WTC11 (cell line): ENCODE measurements around the gene MAML2. TPM values are rescaled to one million over a fixed set of nuclear protein-coding genes. Genes with fewer than 3 reads are reported as not detected.

ENCODE experiments used
- ATAC-seq: fragments of 200-7000 bp; cut with Tn5 transposase; 2 replicates; pipeline ENCODE4 v1.10.0; 2021; ENCODE audit warnings: mild to moderate bottlenecking, moderate library complexity
- CTCF ChIA-PET: fragments of 300-600 bp; sonication (Branson Sonifier 250); formaldehyde crosslinking; loops from one replicate; lab custom pipeline; 2021; ENCODE audit warnings: antibody characterized with exemption; lab: Charles Lee
- POLR2A ChIA-PET: fragments of 350-600 bp; sonication (Branson Sonifier 250); formaldehyde crosslinking; loops from one replicate; lab custom pipeline; 2021; ENCODE audit warnings: antibody characterized with exemption; lab: Charles Lee
- DNase-seq: peaks from one replicate; pipeline ENCODE4 v3.0.0; 2021; ENCODE audit warnings: low spot score
- H3K27ac Mint-ChIP-seq: 2 replicates; pipeline ENCODE4 v1.8.0; 2021; ENCODE audit warnings: mixed read lengths
- H3K27me3 Mint-ChIP-seq: 2 replicates; pipeline ENCODE4 v1.8.0; 2021; ENCODE audit warnings: low read depth, mild to moderate bottlenecking, moderate library complexity, mixed read lengths
- H3K36me3 Mint-ChIP-seq: 2 replicates; pipeline ENCODE4 v1.8.0; 2021; ENCODE audit warnings: mixed read lengths
- H3K4me1 Mint-ChIP-seq: 2 replicates; pipeline ENCODE4 v1.8.0; 2022; ENCODE audit warnings: mixed read lengths
- H3K4me3 Mint-ChIP-seq: 2 replicates; pipeline ENCODE4 v1.8.0; 2021; ENCODE audit warnings: mild to moderate bottlenecking, moderate library complexity, mixed read lengths
- H3K9me3 Mint-ChIP-seq: 2 replicates; pipeline ENCODE4 v1.8.0; 2021; ENCODE audit warnings: mixed read lengths
- AFF4 ChIP-seq: sonication (generic); formaldehyde crosslinking; IDR thresholded peaks from 2 replicates; pipeline ENCODE4 v1.8.1; 2023; ENCODE audit warnings: mild to moderate bottlenecking, missing genetic modification reagents, borderline replicate concordance
- ELF4 ChIP-seq: sonication (generic); formaldehyde crosslinking; IDR thresholded peaks from 2 replicates; pipeline ENCODE4 v1.8.1; 2022; ENCODE audit warnings: low read depth, mild to moderate bottlenecking, moderate library complexity, missing genetic modification reagents
- GTF2I ChIP-seq: fragments of 250-450 bp; sonication (Bioruptor Pico); conservative IDR thresholded peaks from 2 replicates; pipeline ENCODE4 v1.4.0; 2021; ENCODE audit warnings: mild to moderate bottlenecking
- SMAD3 ChIP-seq: sonication (generic); formaldehyde crosslinking; IDR thresholded peaks from 2 replicates; pipeline ENCODE4 v1.8.0; 2022; ENCODE audit warnings: missing genetic modification reagents, mild to moderate bottlenecking, borderline replicate concordance
- TCF7 ChIP-seq: sonication (generic); formaldehyde crosslinking; IDR thresholded peaks from 2 replicates; pipeline ENCODE4 v1.8.0; 2022; ENCODE audit warnings: mild to moderate bottlenecking, low read depth, missing genetic modification reagents, moderate library complexity
- TEAD1 ChIP-seq: sonication (generic); formaldehyde crosslinking; IDR thresholded peaks from 2 replicates; pipeline ENCODE4 v1.8.0; 2022; ENCODE audit warnings: mild to moderate bottlenecking, missing genetic modification reagents
- TEAD4 ChIP-seq: sonication (generic); formaldehyde crosslinking; IDR thresholded peaks from 2 replicates; pipeline ENCODE4 v1.8.0; 2022; ENCODE audit warnings: mild to moderate bottlenecking, missing genetic modification reagents
- ZNF138 ChIP-seq: sonication (generic); formaldehyde crosslinking; conservative IDR thresholded peaks from 2 replicates; pipeline ENCODE4 v1.8.1; 2022; ENCODE audit warnings: mild to moderate bottlenecking, moderate library complexity, missing genetic modification reagents
- ZNF219 ChIP-seq: sonication (generic); formaldehyde crosslinking; IDR thresholded peaks from 2 replicates; pipeline ENCODE4 v1.8.0; 2023; ENCODE audit warnings: missing genetic modification reagents, mild to moderate bottlenecking, borderline replicate concordance
- ZNF281 ChIP-seq: sonication (generic); formaldehyde crosslinking; IDR thresholded peaks from 2 replicates; pipeline ENCODE4 v1.8.0; 2023; ENCODE audit warnings: mild to moderate bottlenecking, missing genetic modification reagents
- ZNF532 ChIP-seq: fragments of 250-450 bp; sonication (Bioruptor Pico); IDR thresholded peaks from 2 replicates; pipeline ENCODE4 v1.9.0; 2021; ENCODE audit warnings: mild to moderate bottlenecking, borderline replicate concordance
- total RNA-seq: library from RNA; stranded (reverse); gene quantifications from 3 replicates; pipeline ENCODE4 v1.2.3, GENCODE V29; 2021

MAML2 gene
- total RNA-seq, 1 experiment from 2014 or later: 8.1 TPM

GRCh38 chr11:96144553-96144952 is 198.4 kb downstream of the MAML2 start:
- DNase-seq (no peak), ATAC-seq (no peak)
- no peaks in the 10 kb centered on the region for H3K9me3 Mint-ChIP-seq
- no peaks in the 10 kb centered on the region for H3K36me3 Mint-ChIP-seq
- CTCF ChIA-PET: interaction anchor here (1.5 kb wide), 1 partner anchor 11 kb away, joined by 4 read pairs; no protein-coding TSS in a partner anchor
- POLR2A ChIA-PET: no interaction called here
- TF ChIP-seq SMAD3 (CRISPR knock-in tag) (no peak), ZNF138 (CRISPR knock-in tag) (no peak), TCF7 (CRISPR knock-in tag) (no peak)
- H3K27ac Mint-ChIP-seq: no peak overlapping the region
- H3K27me3 Mint-ChIP-seq: no peaks in the 10 kb centered on the region
- no peak overlapping the region for H3K4me3 Mint-ChIP-seq
- peaks cover 46% of the 10 kb centered on the region for H3K4me1 Mint-ChIP-seq

- no peaks in the 10 kb centered on the region for H3K27me3 Mint-ChIP-seq
- DNase-seq (no peak), ATAC-seq (no peak)
- H3K9me3 Mint-ChIP-seq: 0 out of 2 replicates have a peak, but pooled peaks cover 3% of the 10 kb centered on the region
- ChIA-PET CTCF (no interaction called here), POLR2A (interaction anchor here (1.2 kb wide), 1 partner anchor 36 kb away, joined by 3 read pairs; no protein-coding TSS in a partner anchor)
- H3K4me1 Mint-ChIP-seq: peaks cover 48% of the 10 kb centered on the region
- H3K36me3 Mint-ChIP-seq: no peaks in the 10 kb centered on the region
- no peak overlapping the region for H3K4me3 Mint-ChIP-seq
- TF ChIP-seq TEAD4 (CRISPR knock-in tag) (no peak), ZNF532 (CRISPR knock-in tag) (no peak), GTF2I (no peak), AFF4 (CRISPR knock-in tag) (no peak), ZNF219 (no peak), ELF4 (CRISPR knock-in tag) (no peak), ZNF281 (CRISPR knock-in tag) (no peak), TEAD1 (CRISPR knock-in tag) (no peak)
- no peak overlapping the region for H3K27ac Mint-ChIP-seq
Observed at GRCh38 chr11:96143041-96143521, 199.9 kb downstream of the MAML2 start.
